Panc1 (cell line): ENCODE results near the gene KRT76.

ENCODE experiments used
- CTCF ChIP-seq: fragments of 450-650 bp; IDR thresholded peaks from 2 replicates; pipeline ENCODE4 v1.5.1; 2017; ENCODE audit warnings: mild to moderate bottlenecking
- POLR2AphosphoS5 ChIP-seq: IDR thresholded peaks from 2 replicates; pipeline ENCODE4 v1.6.1; 2012; ENCODE audit warnings: mild to moderate bottlenecking, low read depth, low read length, moderate library complexity
- REST ChIP-seq, 2 experiments: IDR thresholded peaks; 2 replicates each; pipeline ENCODE4 v1.6.1; 2011 to 2012; ENCODE audit warnings: low read depth in 2 of 2, control low read depth in 1 of 2, low read length in 1 of 2, mild to moderate bottlenecking in 1 of 2, moderate library complexity in 1 of 2; ENCODE audit not compliant: insufficient read depth in 1 of 2
- SIN3A ChIP-seq: IDR thresholded peaks from 2 replicates; pipeline ENCODE4 v1.6.1; 2012; ENCODE audit warnings: low read depth, mild to moderate bottlenecking, low read length, moderate library complexity, borderline replicate concordance; ENCODE audit not compliant: insufficient read depth
- TCF7L2 ChIP-seq: IDR thresholded peaks from 2 replicates; pipeline ENCODE4 v1.6.1; 2011; ENCODE audit warnings: mild to moderate bottlenecking, low read depth, low read length, inconsistent platforms

- TF ChIP-seq CTCF (no peak), REST (IDR thresholded peaks at IDR 0.05; ENCODE audit: insufficient read depth in 1 of 2, low read depth in 2 of 2, low read length in 1 of 2) (no peak), POLR2AphosphoS5 (no peak), SIN3A (no peak), TCF7L2 (no peak)
Observed at GRCh38 chr12:52805000-52805399, 27.9 kb upstream of the KRT76 start.
